ENCODE data around the gene KHDRBS2. TPM values are rescaled to one million over a fixed set of nuclear protein-coding genes. Genes with fewer than 3 reads are reported as not detected.

The KHDRBS2 gene
- total RNA-seq, 1 donor from 2014 or later: not detected

DNA sequence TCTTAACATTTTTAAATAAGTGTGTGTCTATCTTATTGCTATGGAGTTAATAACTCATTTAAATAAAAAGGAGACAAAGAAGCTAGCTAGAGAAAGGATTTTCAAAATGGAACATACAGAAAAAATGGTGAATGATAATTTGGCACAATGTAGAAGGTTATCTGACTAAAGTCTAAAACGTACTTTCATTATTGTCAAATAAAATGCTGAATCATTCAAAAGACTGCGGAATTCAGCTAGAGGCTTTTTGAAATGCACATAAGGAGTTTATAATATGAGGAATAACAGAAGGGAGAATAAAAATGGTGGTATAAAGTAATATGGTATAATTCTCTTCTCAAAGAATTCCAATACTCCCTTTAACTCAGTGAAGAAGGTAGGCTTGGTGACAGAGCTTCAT is 597.9 kb downstream of the KHDRBS2 start:
- no peak for DNase-seq (ENCODE audit: low read depth)
- no peak overlapping the region for H3K4me3 ChIP-seq (ENCODE audit: low read depth, low read length)
- TF ChIP-seq, protein P1, sequence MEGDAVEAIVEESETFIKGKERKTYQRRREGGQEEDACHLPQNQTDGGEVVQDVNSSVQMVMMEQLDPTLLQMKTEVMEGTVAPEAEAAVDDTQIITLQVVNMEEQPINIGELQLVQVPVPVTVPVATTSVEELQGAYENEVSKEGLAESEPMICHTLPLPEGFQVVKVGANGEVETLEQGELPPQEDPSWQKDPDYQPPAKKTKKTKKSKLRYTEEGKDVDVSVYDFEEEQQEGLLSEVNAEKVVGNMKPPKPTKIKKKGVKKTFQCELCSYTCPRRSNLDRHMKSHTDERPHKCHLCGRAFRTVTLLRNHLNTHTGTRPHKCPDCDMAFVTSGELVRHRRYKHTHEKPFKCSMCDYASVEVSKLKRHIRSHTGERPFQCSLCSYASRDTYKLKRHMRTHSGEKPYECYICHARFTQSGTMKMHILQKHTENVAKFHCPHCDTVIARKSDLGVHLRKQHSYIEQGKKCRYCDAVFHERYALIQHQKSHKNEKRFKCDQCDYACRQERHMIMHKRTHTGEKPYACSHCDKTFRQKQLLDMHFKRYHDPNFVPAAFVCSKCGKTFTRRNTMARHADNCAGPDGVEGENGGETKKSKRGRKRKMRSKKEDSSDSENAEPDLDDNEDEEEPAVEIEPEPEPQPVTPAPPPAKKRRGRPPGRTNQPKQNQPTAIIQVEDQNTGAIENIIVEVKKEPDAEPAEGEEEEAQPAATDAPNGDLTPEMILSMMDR (conservative IDR thresholded peaks at IDR 0.05; ENCODE audit: low read depth, low read length): no peak

GRCh38 chr6:61682562-61682961 is 603.5 kb downstream of the KHDRBS2 start:
- no peak for DNase-seq (ENCODE audit: low read depth)
- TF ChIP-seq, protein P1 (conservative IDR thresholded peaks at IDR 0.05; ENCODE audit: low read depth, low read length): no peak
- no peak overlapping the region for H3K4me3 ChIP-seq (ENCODE audit: low read depth, low read length)

DNA sequence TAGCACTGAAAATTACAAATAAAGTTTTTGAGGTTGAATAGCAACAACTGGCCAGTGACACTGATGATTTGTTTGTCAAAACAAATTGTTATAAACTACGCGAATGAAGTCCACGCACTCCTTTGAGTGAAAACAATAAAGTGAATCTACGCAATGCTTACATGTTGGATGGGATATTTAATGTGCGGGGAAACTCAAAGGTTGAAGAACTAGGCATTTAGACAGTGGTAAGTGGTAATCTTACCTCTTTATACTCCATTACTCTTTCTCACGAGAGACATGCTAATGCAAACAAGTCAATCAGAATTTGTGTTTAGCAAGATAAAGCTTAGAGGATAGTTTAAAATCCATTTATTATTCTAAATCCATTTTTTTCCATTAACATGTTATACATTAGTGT is 606.4 kb downstream of the KHDRBS2 start:
- no peak for DNase-seq (ENCODE audit: low read depth)
- H3K4me3 ChIP-seq (ENCODE audit: low read depth, low read length): no peak overlapping the region
- TF ChIP-seq, protein P1 (conservative IDR thresholded peaks at IDR 0.05; ENCODE audit: low read depth, low read length): no peak

DNA sequence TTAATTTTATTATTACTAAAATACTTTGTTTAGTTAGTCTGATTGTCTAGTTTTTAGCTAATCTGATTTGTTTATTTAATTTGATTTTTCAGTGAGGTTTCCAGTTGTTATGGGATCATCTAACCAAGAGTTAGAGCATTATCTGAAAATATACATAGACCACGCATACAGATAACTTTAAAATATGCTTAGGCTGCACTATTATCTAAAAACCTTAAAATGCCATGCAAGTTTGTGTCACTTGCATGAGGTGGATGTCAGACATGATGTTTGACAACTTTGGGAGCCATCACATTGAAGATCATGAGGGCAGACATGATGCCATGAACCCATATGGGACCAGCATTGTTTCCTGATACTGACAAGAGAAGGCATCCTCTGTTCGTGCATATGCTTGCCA is 610.3 kb downstream of the KHDRBS2 start:
- TF ChIP-seq, protein P1 (conservative IDR thresholded peaks at IDR 0.05; ENCODE audit: low read depth, low read length): no peak
- no peak for DNase-seq (ENCODE audit: low read depth)
- H3K4me3 ChIP-seq (ENCODE audit: low read depth, low read length): no peak overlapping the region

DNA sequence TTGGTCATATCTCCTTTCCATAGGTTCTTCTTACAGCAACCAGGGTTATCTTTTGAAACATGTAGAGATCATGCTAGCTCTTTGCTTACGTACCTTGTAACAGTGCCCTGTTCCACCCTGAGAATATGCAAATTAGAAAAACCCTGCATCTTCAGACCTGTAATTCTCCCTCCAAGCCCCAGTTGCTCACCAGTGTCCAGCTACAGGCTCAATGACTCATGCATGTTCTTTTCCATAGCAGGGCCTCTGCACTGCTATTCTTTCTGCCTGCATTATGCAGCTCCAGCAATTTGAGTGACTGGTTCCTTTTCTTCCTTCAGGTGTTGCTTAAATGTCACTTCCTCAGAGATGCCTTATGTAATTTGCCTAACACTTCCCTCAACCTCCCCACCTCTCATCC is 636.2 kb downstream of the KHDRBS2 start:
- no peak overlapping the region for H3K4me3 ChIP-seq (ENCODE audit: low read depth, low read length)
- DNase-seq (ENCODE audit: low read depth): no peak
- TF ChIP-seq, protein P1 (conservative IDR thresholded peaks at IDR 0.05; ENCODE audit: low read depth, low read length): no peak

DNA sequence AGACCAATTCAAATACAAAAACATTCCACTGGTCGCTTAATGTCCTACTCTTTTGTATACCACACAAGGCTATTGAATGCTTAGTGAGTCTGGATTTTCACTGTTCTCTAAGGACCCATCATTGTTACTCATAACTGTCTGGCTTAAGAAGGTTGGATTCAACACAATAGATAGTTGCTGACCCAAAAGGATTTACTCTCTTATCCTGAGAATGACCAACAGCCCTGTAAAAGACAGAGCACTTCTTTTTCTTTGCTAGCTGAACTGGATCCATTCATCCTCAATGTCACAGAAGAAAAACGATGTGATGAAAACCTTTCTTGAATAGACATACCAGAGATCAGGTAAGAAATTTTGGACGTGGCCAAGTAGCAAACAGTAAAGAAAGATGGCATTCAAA is 645.6 kb downstream of the KHDRBS2 start:
- TF ChIP-seq, protein P1 (conservative IDR thresholded peaks at IDR 0.05; ENCODE audit: low read depth, low read length): no peak
- DNase-seq (ENCODE audit: low read depth): no peak
- no peak overlapping the region for H3K4me3 ChIP-seq (ENCODE audit: low read depth, low read length)

Measured in epithelial cell of proximal tubule (primary cell).